ENCODE results near the gene PTCH1.

The PTCH1 gene

DNA sequence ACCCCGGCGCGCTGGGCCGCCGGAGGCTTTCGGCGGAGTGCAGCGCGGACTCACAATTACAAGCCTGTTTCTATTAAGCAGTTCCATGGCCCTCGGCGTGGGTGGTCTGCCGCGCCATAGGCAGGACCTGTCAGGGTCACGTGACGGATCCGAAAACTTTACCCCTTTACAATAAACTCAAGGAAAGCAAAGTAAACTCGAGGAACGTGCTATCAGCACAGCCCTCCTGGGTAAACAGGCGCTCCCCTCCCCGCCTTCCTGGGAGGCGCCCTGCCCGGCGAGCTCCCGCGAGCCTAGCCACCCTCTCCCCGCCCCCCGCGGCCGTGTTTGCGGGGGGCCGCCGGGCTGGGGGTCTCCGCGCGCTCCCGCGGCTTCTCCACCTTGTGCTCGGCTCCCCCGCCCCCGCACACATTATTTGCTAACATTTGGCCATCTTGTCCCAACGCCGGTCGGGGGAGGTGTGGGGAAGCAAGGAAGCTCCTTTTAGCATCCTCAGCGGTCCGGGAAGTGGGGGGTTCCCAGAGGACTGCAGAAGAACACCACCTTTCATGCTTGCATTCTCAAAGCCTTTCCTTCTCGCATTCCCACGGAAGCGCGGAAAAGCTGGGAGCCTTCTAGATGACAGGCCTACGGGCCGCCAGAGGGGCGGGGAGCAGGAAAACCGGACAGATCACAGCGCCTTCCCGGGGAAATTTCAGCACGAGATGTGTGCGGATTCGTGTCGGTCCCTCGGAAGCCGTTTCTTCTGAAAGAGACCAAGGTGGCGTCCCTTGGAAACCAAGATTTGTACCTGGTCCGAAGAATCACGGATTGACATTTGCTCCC, at the start of gene PTCH1:
TSS of gene PTCH1 (minus strand) at position 238 of the 825 bp plus-strand sequence.
- no peak for DNase-seq (ENCODE audit: low read depth)

DNA sequence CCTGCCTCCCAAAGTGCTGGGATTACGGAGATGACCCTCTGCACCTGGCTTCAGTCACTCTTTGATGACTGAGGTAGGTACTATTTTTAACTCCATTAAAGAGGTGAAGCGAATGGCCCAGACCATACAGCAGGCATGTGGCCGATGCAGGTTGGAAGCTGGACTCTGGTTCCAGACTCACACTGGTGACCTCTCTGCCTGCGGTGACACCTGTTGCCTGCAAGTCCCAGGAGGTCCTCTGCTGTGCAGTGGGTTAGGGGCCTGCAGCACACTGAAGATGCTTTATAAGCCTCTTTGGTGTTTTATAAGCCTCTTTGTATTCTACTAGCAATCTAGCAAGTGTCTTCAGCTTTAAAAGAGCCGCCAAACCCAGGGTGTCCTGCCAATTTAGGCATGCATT, 49.2 kb upstream of the PTCH1 start:
- no peak for DNase-seq (ENCODE audit: low read depth)

DNA sequence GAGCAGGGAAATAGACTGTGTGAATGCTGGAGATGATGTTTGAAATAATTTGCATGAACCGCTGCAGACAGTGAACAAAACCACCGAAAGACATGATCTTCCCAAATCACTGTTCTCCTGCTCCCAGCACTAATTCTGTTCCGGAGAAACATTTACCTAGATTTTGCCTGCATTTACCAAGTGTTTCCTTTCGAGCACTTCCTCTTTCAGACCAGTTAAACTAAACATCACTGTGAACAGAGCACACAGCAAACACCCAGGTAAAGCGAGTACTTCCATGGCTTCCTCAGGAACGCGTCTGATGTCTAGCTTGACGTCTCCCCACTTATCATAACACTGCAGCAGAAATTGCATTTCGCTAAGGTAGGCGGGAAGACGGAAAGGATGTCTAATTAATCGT, 45.1 kb upstream of the PTCH1 start:
- no peak for DNase-seq (ENCODE audit: low read depth)

DNA sequence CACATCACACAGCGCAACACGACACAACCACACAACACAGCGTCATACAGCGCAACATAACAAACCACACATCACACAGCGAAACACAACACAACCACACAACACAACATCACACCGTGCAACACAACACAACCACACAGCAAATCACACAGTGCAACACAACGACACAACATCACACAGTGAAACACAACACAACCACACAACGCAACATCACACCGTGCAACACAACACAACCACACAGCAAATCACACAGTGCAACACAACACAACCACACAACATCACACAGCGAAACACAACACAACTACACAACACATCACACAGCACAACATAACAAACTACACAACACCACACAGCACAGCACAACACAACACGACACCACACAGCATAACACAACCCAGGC, 40.4 kb upstream of the PTCH1 start:
- no peak for DNase-seq (ENCODE audit: low read depth)

DNA sequence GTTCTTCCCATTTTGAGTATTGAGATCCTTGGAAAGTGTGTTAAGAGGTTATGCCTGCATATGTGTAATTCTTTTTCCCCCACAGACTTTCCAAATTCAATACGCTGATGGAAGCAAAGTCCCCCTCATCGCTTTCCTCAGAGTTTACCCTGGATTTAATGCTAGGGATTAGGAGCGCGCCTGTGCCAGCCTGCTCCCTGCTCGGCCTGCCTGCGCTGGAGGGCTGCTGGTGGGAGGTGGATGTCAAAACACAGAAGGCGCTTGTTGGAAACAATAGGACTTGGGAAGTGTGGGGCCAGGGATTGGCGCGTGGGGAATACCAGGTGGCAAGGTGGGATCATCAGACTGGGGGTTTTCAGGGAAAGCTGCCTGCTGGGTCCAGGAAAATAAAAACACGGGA, 39.8 kb upstream of the PTCH1 start:
- no peak for DNase-seq (ENCODE audit: low read depth)

DNA sequence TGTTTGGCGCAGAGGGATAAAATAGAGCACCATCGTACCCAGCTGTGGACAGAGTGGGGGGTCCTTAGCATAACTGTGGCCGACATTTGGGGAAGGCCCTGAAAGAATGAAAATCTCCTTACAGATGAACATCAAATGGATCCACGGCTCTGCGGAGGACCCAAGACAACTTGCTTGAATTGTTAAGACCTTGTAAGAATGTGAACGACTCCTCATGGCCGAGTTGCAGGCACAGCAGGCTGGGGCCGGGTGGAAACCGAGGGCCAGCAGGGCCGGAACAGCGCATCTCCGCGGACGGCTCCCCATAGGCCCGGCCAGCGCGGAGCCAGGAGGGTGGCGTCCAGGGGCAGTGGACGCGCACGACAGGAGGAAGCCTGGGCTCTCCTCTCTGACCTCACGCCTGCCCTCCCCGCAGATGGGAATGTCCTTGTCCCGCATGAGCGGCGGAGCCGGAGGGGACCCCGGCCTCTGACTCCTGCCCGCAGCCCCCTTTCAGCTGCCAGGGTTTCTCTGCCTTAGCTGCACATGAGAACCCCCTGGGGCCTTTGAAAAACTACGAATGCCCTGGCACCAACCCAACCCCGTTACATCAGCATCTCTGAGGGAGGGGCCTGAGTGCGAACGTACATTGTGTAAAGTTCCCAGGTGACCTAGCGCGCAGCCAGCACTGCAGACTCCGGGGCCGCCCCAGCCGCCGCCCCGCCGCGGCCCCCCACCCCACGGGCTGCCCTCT, 36.2 kb upstream of the PTCH1 start:
- DNase-seq (ENCODE audit: low read depth): no peak

DNA sequence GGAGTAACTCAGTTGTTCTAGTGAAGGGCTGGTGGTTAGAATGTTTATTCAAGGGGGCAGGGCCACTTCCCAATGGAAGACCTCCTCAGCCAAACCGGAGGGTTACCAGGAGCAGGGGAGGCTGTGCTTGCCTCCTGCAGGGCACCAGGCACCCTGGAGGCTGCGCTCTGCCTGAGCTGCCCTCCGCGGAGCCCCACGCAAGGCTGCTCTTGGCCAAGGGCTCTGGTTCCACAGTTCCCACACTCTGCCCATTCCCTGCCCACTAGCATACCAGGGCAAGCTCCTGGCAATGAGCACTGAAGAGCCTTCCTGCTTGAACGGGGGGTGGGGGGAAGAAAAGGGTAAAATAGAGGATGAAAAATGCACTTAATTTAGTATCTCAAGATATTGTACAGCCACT, 35.5 kb upstream of the PTCH1 start:
- DNase-seq (ENCODE audit: low read depth): no peak

DNA sequence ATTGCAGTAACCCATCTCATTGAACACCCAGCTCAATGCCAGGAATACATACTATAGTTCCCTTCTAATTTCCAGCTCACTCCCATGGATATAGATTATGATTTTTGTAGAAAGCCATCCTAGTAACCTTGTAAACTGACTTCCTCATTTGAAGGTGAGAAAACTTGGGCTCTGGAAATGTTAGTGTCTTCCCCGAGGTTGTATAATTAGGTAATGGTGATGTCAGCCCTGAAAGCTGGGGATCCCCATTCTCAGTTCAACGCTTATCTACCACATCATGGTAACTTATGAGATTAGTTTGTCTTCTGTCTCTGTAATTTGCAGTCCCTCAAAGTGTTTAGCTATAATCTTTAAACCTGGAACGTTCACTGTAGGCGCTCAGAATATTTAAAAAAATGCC, 34.6 kb upstream of the PTCH1 start:
- DNase-seq (ENCODE audit: low read depth): no peak

DNA sequence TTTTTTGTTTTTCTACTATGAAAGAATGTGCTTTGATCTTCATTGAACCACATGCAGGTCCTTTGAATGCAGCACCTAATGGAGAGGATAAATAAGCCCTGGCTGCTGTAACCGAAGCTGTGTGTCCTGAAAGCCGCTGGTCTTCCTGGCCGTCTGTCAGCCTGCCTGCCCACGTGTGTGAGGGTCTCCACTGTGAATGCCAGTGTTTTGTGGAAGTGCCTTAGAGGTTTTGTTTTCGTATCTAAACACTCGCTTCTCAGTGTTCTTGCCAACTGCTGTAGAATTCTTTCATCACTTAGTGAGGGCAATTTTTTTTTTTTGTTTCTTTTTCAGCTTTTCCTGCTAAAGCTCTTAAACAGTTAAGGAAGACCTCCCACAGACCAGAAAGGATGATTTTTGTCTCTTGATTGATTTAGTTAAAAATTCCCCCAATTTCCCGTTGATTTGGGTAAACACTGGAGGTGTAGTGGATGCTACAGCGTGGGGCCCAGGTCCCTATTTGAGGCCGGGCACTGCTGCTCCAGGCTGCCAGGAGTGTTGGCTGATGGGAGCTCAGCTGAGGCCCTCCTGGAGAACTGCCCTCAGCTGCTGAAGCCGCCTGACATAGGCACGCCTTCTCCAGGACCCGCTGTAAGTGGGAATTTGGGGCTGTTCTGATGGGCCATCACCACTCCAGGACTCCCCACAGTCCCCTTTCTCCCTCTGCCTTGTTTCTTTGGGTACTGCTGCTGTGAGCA, 29.2 kb upstream of the PTCH1 start:
- no peak for DNase-seq (ENCODE audit: low read depth)

DNA sequence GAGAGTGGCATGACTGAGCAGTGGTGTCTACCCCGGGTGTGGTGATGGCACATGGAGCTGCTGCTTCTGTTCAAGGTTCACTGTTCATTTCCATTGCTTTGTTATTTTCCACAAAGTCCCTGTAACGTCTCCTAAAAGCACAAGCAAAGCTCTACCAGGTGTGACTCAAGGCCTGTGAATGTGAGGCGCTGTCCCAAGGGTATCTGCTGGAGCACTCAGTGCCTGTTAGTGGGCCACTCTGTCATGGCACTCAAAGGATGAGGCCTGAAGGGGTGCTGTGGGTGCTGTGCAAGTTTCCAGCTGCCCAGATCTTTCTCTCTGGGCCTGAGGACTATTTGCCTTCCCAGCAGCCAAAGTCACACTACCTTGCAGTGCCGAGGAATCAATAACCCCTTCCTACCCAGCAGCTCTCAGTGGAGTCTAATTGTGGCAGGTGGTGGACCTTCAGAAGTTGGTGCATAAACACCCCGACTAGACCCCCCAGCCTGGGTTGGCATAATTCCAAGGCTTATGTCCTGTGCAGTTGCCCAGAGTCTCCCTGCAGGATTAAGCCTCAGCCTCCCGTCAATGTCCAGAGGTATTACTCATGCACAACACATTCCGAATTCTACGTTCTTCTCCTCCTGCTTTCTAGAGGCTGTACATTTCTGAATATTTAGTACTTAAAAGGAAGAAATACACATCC, 17.4 kb upstream of the PTCH1 start:
- DNase-seq (ENCODE audit: low read depth): no peak

DNA sequence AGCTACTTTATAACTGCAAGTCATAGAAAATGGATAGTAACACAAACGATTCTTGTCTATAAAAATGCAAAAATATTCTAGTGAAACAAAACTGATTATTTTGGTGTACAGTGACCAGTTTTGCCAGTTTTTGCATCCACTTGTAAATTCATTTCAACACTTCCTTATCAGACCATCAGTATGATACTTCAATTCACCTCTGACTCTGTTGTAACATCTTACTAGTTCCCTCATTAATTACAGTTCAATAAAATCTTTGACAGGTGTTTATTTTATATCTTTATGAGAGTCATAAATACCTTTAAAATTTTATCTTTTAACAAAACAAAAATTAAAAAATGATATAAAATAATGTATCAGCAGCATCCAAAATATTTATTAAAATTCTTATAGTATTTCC, 13.1 kb upstream of the PTCH1 start:
- no peak for DNase-seq (ENCODE audit: low read depth)

DNA sequence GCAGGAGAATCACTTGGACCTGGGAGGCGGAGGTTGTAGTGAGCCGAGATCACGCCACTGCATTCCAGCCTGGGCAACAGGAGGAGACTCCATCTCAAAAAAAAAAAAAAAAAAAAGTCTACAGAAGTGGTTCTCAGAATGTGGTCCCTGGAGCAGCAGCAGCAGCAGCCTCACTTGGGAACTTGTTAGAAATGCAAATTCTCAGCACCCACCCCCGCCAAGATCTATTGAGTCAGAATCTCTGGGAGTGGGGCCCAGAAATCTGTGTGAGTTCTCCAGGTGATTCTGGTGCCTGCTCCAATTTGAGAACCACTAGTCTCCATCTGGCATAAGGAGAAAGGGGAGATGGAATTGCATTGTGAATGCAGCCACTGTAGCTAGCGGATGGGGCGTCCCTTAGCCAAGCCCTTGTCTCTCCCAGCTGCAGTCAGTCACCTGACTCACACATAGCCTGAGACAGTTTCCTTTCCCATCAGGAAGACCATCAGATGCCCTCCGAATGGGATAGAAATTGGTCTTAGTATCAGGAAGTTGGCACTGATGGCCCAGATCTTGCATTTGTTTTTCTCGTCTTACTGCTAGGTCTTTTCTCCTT, 12.2 kb upstream of the PTCH1 start:
- no peak for DNase-seq (ENCODE audit: low read depth)

DNA sequence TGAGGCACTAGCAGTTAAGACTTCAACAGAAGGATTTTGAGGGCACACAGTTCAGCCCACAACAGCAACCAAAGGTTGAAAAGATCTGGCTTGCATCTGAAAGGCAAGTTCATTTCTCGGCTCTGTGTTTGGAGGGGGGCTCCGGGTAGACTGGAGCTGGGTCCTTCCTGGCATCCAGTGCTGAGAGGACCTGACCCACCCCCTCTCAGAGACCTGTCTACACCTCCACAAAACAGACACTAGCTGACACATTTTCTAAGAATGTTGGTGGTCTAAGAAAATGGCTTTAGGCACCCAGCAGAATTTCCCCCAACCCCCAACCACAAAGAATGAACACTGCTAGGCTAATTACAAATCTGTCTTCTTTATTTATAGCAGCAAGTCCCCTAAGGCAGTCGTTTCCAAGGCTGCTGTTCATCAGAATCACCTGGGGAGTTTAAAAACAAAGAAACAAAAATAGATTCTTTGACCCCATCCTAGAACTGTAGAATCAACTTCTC, 6.2 kb upstream of the PTCH1 start:
- DNase-seq (ENCODE audit: low read depth): no peak

DNA sequence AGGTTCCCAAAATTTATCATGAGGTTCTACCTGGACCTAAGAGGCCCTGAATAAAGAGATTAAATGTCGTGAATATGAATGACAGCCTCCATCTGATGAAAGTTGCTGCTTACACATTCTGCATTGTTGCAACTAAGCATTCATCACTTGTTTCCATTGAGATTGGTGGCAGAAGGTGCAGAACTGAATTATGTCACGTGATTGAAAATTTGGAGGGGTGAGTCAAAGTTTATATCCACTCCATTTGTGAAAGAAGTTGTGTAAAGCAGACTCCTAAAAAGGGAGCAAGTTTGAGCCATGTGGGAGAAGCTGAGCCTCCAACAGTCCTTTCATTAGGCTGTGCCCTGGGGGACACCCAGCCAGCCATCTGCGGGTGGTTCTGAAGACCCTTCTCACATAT, 4.9 kb upstream of the PTCH1 start:
- no peak for DNase-seq (ENCODE audit: low read depth)

DNA sequence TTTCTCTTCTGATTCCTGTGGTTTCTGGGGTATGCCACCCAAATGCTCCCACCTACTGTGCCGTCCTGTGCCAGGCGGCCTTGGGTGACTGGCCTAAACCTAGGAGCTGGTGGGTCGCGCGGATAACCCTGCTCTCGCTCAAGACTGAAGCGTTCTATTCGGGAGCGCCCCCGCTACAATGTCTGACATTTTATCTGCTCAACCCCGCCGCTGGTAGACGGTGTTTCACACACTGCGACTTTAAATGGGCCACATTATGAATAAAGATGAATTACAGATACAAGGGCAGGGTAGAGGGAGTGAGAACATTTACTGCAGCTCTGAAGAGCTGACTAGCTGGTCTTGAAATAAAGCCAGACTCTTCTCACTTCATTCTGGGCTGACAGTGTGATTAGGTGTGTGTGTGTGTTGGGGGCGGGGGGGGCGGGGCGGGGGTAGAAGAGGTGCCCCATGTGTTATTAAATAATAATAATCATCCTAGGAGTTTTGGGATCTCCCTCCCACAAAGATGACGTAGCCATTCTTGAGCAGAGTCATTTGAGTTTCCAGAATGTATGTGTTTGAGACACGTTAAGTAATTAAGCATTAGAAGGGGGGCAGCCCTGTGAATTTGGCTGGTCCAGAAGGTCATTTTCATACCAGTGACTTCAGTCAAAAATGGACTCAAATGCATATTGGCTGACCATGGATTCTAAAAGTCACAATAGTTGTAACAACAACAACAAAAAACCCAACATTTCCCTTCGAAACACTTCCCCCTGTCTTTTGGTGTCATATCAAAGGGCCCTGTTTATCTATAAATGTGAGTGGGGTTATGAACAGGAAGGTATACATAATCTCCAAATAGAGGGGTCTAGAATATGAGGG, 1.0 kb upstream of the PTCH1 start:
- no peak for DNase-seq (ENCODE audit: low read depth)

DNA sequence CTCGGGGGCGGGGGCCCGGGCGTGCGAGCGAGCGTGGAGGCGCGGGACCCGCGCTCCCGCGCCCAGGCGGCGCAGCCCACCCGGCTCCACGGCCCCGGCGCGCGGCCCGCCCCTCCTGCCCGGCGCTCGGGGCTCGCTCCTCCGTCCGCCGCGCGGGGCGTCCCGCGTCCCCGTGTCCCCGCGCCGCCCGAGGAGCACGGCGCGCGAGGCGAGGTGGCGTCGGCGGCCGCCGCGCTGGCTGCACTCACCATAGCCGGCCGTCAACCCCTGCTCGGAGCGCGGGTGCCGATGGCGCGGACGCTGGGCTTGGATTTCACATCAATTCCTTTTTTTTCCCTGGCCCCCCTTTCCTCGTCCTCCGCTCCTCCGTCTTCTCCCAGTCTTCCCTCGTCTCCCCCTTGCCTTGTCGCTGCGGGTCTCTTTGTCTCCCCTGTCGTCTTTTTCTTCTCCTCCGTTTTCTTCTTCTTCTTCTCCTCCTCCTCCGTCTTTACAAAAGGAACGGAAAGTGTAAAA, 494 bp downstream of the PTCH1 start:
- DNase-seq (ENCODE audit: low read depth): no peak

DNA sequence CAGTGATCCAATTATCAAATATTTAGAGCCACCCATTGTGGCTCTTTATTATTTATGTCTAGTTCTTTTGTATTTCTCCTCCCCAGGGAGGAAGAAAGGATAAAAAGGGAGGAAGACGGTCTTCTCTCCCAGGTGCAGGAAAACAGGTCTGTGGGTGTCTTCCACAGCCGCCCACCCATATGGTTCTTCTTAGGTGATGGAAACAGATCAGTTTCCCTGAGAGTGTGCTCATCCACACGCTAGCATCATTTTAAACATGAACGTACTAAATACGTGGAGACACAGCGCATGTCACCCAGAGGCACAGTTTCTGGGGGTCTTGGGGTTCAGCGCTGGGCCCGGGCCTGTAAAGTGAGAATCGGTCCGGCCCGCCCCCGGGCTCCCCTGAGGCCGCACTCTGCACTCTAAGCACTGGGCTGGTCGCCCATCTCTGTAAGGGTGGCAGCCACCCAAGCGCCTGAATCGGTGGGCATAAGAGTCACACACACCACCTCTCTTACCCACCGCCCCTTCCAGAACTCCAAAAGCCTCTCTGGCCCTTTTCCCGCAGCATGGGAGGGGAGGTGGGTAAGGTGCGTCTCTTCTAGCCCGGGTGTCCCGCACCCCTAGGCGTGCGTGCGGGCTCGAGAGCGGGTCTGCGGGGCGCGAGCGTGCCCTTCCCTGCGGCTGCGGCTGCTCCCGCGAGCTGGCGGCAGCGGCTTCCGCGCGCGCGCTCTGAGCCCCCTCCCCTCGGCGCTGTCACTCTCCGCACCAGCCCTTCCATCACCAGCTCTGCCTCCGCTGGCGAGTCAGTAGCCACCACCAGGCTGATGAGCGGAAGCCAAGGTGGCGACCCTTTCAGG, 1.3 kb downstream of the PTCH1 start:
- no peak for DNase-seq (ENCODE audit: low read depth)

DNA sequence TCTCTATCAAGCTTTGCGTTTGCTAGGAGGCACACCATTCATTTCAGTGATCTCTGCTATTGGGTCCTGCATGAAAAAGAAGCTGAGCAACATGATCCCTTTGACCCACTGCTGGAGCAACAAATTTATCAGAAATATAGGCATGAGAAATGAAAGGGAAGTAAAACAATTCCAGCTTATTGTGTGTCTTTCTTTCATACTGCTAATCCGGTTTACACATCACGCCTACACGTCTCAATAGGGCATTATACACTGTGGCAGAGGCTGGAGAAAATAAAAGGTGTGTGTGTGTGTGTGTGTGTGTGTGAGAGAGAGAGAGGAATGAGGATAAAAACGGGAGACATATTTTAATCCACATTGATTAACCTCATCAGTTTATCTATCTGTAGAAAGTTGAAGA, 2.4 kb downstream of the PTCH1 start:
- no peak for DNase-seq (ENCODE audit: low read depth)

DNA sequence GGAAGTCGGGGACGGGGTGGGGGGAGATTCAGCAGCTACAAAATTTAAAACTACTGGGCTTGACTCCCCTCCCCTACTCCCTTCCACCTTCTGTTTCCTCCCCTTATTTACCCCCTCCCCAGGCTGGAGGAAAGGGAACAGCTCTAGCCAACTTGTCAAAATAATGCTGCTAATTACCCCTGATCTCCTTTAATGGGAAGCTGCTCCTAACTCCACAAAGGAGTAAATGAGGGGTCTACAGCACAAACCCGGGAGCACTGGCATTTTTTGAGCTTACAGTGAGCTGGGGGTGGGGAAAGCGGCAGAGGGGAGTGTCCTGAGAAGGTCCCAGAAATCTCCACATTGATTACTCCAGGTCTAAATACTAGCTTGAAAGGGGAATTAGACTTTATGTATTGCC, 3.1 kb downstream of the PTCH1 start:
- DNase-seq (ENCODE audit: low read depth): no peak

DNA sequence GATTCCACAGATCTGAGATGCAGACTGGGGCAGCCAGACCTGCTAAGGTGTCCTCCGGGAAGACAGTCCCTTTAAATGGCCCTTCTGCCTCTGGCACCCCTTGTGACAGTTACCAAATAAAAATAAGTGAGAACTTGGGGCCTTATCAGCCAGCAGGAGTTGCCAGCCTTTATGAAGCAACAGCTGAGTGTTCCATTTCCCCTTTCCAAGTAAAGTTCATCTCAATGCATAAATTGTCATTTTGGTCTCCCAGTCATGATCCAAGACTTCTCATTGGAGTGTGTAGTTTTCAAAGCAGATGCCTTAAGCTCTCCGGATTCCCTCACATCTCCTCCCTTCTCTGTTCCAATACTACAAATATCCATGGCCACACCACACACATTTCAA, 4.1 kb downstream of the PTCH1 start:
- DNase-seq (ENCODE audit: low read depth): no peak

All from stimulated activated CD8-positive, alpha-beta memory T cell treated with anti-CD3 and anti-CD28 coated beads, Interleukin-7, amount 100 ng/mL, for 24 hours (primary cell).